Calu3 (cell line): ENCODE measurements around the gene JSRP1. TPM values are rescaled to one million over a fixed set of nuclear protein-coding genes. Genes with fewer than 3 reads are reported as not detected.

Experiments used
- BruUV-seq: library from RNA; stranded (reverse); fragments of 400-500 nt; replicated peaks from 2 replicates; lab custom pipeline; 2021; lab: Mats Ljungman, UMichigan
- CTCF ChIA-PET: fragments of 300-600 bp; sonication (Branson Sonifier 250); formaldehyde crosslinking; loops from one replicate; lab custom pipeline; 2022; ENCODE audit warnings: antibody characterized with exemption; lab: Charles Lee
- DNase-seq: peaks from one replicate; pipeline ENCODE4 v3.0.0; 2022
- H3K27ac Mint-ChIP-seq: one replicate; pipeline ENCODE4 v1.8.0; 2022; ENCODE audit warnings: mixed read lengths; ENCODE audit not compliant: unreplicated experiment
- H3K27me3 Mint-ChIP-seq: one replicate; pipeline ENCODE4 v1.8.0; 2022; ENCODE audit warnings: mixed read lengths; ENCODE audit not compliant: unreplicated experiment
- H3K36me3 Mint-ChIP-seq: one replicate; pipeline ENCODE4 v1.8.0; 2022; ENCODE audit warnings: mild to moderate bottlenecking, moderate library complexity, mixed read lengths; ENCODE audit not compliant: insufficient read depth, unreplicated experiment
- H3K4me1 Mint-ChIP-seq: one replicate; pipeline ENCODE4 v1.8.0; 2022; ENCODE audit warnings: mild to moderate bottlenecking, low read depth, mixed read lengths; ENCODE audit not compliant: unreplicated experiment
- H3K4me3 Mint-ChIP-seq: one replicate; pipeline ENCODE4 v1.8.0; 2022; ENCODE audit warnings: mild to moderate bottlenecking, low read depth, moderate library complexity, mixed read lengths; ENCODE audit not compliant: unreplicated experiment
- H3K9me3 Mint-ChIP-seq: one replicate; pipeline ENCODE4 v1.8.0; 2022; ENCODE audit warnings: low read depth, mixed read lengths; ENCODE audit not compliant: unreplicated experiment
- intact Hi-C: fragments of 100-400 bp; cut with micrococcal nuclease; formaldehyde crosslinking; loops from one replicate; pipeline ENCODE4 v1.10.0; 2022; ENCODE audit not compliant: unreplicated experiment
- total RNA-seq: library from RNA; stranded (reverse); gene quantifications from 2 replicates; pipeline ENCODE4 v1.2.3, GENCODE V29; 2022
- TF ChIP-seq, protein P1 (sequence below): fragments of 200-600 bp; IDR thresholded peaks from one replicate; pipeline ENCODE4 v1.8.0; 2022; ENCODE audit warnings: antibody characterized with exemption; ENCODE audit not compliant: unreplicated experiment

JSRP1 gene
- total RNA-seq, 1 experiment from 2014 or later: 0.73 TPM

DNA sequence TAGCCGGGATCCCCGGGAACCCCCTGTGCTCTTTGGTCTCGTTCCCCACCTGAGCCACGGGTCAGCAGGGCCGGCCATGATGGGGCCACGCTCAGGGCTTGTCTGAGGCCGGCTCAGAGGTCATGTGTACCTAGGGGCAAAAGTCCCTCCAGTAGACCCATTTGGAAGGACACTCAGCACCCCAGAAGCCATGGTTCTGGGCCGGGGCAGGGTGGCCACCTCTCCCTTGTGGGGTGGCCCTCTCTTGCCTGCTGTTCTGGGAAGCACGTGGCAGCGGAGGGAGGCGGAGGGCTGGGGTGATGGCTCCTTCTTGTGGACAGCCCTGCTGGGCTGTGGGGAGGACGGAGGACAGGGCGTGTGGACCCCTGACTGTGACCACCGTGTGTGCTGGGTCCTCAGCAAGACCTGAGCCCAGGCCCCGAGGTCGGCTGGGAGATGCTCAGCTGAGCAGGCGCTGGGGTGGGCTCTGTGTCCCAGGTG lies 32.2 kb upstream of the JSRP1 start:
- no TSS peak for BruUV-seq
- Mint-ChIP-seq H3K27me3 (peaks cover 38% of the 10 kb centered on the region), H3K4me3 (peak overlapping the region; percentile 44), H3K4me1 (no peaks in the 10 kb centered on the region), H3K9me3 (no peaks in the 10 kb centered on the region), H3K36me3 (peaks cover 10% of the 10 kb centered on the region), H3K27ac (no peak overlapping the region)
- CTCF ChIA-PET: no interaction called here
- intact Hi-C loops: no loop called here
- DNase-seq: no peak
- TF ChIP-seq, protein P1, sequence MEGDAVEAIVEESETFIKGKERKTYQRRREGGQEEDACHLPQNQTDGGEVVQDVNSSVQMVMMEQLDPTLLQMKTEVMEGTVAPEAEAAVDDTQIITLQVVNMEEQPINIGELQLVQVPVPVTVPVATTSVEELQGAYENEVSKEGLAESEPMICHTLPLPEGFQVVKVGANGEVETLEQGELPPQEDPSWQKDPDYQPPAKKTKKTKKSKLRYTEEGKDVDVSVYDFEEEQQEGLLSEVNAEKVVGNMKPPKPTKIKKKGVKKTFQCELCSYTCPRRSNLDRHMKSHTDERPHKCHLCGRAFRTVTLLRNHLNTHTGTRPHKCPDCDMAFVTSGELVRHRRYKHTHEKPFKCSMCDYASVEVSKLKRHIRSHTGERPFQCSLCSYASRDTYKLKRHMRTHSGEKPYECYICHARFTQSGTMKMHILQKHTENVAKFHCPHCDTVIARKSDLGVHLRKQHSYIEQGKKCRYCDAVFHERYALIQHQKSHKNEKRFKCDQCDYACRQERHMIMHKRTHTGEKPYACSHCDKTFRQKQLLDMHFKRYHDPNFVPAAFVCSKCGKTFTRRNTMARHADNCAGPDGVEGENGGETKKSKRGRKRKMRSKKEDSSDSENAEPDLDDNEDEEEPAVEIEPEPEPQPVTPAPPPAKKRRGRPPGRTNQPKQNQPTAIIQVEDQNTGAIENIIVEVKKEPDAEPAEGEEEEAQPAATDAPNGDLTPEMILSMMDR: no peak

GRCh38 chr19:2287585-2288337 lies 31.5 kb upstream of the JSRP1 start:
- no peak for DNase-seq
- H3K9me3 Mint-ChIP-seq: no peaks in the 10 kb centered on the region
- H3K36me3 Mint-ChIP-seq: peaks cover 10% of the 10 kb centered on the region
- H3K4me3 Mint-ChIP-seq: no peak overlapping the region
- H3K27ac Mint-ChIP-seq: no peak overlapping the region
- intact Hi-C loops: no loop called here
- CTCF ChIA-PET: no interaction called here
- no peaks in the 10 kb centered on the region for H3K4me1 Mint-ChIP-seq
- BruUV-seq: no TSS peak
- H3K27me3 Mint-ChIP-seq: peaks cover 32% of the 10 kb centered on the region
- TF ChIP-seq, protein P1: no peak

GRCh38 chr19:2286402-2287140 lies 30.4 kb upstream of the JSRP1 start:
- intact Hi-C loops: no loop called here
- H3K27ac Mint-ChIP-seq: no peak overlapping the region
- no peak overlapping the region for H3K4me3 Mint-ChIP-seq
- CTCF ChIA-PET: no interaction called here
- BruUV-seq: no TSS peak
- peaks cover 10% of the 10 kb centered on the region for H3K36me3 Mint-ChIP-seq
- H3K27me3 Mint-ChIP-seq: peaks cover 27% of the 10 kb centered on the region
- no peaks in the 10 kb centered on the region for H3K4me1 Mint-ChIP-seq
- DNase-seq: no peak
- TF ChIP-seq, protein P1: no peak
- no peaks in the 10 kb centered on the region for H3K9me3 Mint-ChIP-seq

- peaks cover 14% of the 10 kb centered on the region for H3K27me3 Mint-ChIP-seq
Observed at GRCh38 chr19:2283835-2284507, 27.8 kb upstream of the JSRP1 start.

More at GRCh38 chr19:2283835-2284507, 27.8 kb upstream of the JSRP1 start:
- TF ChIP-seq, protein P1: no peak
- Mint-ChIP-seq H3K36me3 (peaks cover 5% of the 10 kb centered on the region), H3K27ac (no peak overlapping the region), H3K4me1 (no peaks in the 10 kb centered on the region), H3K9me3 (no peaks in the 10 kb centered on the region), H3K4me3 (no peak overlapping the region)
- BruUV-seq: no TSS peak
- intact Hi-C loops: no loop called here
- CTCF ChIA-PET: no interaction called here
- DNase-seq: no peak
